Omental fat pad (tissue), 4 donors: ENCODE data around the gene GAD1. TPM values are rescaled to one million over a fixed set of nuclear protein-coding genes. Genes with fewer than 3 reads are reported as not detected.

Experiments used
- ATAC-seq: fragments of 150-250 bp; one replicate; pipeline ENCODE4 v1.9.1; 2016; ENCODE audit warnings: mild to moderate bottlenecking, moderate library complexity; ENCODE audit not compliant: low FRiP score
- DNase-seq: peaks from one replicate; pipeline ENCODE4 v3.0.0-alpha.2; 2019; ENCODE audit warnings: low spot score
- total RNA-seq, 4 donors: library from RNA; depleted of rRNA; stranded (reverse); fragments of >200 nt; gene quantifications; one replicate each; pipeline ENCODE4 v1.1.0, GENCODE V29; 2016
- TF ChIP-seq, protein P1 (sequence below), 3 donors: fragments of 450-650 bp; IDR thresholded peaks; one replicate each; pipeline ENCODE4 v1.5.1; 2016 to 2017; ENCODE audit warnings: antibody characterized with exemption in 3 of 3, mild to moderate bottlenecking in 3 of 3, moderate library complexity in 2 of 3

The GAD1 gene
- total RNA-seq, 4 donors from 2014 or later = 0.31 TPM; not detected in 3

DNA sequence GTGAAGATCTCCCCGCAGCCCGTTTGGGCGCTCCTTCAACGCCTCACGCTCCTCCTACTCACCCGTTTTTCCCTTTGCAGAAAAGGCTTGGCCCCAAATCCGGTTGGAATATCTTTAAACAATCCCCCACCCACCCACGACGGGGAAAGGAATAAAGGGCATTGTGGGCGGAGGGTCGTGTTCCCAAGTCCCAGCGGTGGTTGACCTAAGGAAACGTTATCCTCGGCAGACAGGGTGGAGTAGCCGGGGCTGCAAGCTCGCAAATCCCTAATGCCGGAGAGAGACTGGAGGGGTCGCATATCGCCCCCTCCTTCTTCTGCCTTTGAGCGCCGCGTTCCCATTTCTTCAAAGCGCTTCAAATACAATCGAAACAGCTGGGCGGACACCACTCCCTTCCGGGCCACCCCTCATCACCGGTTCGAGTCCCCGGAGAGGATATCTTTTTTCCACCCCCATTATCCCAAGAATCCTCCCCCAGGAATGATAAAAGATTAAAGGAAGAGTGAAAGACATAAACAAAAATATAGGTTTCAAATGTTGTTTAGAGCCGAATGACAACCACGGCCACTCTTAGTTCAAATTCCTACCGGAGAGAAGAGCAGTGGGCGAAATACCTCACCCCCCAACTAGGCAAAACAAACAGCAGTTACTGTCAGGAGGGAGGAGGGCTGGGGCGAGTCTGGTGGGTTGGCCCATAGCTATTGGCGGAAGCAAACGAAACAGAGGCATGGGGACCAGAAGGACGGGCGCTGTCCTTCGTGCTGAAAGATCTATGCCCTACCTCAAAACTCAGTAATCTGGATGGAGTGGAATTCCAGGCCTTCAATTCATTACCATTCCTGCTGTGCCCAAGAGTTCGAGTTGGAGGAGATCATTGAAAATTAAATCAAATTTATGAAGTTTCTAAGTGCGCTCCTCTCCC, 2.8 kb upstream of the GAD1 start:
- TF ChIP-seq, protein P1, sequence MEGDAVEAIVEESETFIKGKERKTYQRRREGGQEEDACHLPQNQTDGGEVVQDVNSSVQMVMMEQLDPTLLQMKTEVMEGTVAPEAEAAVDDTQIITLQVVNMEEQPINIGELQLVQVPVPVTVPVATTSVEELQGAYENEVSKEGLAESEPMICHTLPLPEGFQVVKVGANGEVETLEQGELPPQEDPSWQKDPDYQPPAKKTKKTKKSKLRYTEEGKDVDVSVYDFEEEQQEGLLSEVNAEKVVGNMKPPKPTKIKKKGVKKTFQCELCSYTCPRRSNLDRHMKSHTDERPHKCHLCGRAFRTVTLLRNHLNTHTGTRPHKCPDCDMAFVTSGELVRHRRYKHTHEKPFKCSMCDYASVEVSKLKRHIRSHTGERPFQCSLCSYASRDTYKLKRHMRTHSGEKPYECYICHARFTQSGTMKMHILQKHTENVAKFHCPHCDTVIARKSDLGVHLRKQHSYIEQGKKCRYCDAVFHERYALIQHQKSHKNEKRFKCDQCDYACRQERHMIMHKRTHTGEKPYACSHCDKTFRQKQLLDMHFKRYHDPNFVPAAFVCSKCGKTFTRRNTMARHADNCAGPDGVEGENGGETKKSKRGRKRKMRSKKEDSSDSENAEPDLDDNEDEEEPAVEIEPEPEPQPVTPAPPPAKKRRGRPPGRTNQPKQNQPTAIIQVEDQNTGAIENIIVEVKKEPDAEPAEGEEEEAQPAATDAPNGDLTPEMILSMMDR (IDR thresholded peaks at IDR 0.05) = no peak
- DNase-seq (no peak), ATAC-seq (no peak)

DNA sequence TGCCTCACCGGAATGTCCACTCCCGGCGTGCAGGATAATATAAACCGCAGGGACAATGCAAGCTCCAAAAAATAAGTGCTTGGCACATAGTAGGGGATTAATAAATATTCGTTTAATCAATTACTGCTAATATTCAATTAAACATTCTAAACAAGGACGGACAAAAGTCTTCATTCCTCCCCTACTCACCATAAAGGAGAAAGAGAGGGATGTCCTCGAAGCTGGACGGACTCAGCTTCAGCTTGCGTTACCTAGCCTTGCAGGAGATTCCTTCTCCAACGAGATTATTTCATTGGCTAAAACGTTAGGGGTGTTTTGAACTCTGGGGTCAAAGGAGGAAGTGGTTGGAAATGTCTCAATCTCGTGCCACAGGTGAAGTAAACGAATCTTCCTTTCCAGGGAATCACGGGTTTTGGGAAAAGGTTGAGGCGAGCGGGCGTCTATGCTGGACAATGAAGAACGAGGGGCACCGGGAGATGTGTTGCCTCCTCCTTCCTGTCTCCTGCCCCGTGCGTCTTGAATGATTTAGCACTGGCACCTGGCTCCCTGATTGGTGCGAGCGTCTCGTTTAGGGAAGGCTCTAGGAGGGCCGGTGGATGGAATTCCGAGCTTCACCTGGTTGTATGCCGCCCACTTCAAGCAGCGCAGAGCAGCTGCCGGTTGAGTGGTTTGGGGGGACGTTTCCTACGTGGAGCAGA, 2.0 kb upstream of the GAD1 start:
- TF ChIP-seq, protein P1 (IDR thresholded peaks at IDR 0.05) = no peak
- DNase-seq (no peak), ATAC-seq (no peak)

DNA sequence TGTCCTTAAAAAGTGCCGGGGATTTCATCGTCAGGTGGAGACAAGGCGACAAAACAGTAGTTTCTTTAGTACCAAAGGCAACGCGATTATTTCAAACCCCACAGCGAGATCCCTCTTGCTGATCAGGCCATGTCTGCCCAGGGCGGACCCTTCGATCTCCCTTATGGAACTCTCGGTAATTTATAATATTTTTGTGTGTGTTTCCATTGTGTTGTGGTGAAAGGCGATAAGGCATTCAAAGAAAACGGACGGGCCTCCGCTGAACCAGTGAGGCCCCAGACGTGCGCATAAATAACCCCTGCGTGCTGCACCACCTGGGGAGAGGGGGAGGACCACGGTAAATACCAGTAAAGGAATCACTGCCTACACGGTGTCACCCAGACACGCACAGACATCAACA, 1.4 kb upstream of the GAD1 start:
- TF ChIP-seq, protein P1 (IDR thresholded peaks at IDR 0.05) = no peak
- DNase-seq (no peak), ATAC-seq (no peak)

DNA sequence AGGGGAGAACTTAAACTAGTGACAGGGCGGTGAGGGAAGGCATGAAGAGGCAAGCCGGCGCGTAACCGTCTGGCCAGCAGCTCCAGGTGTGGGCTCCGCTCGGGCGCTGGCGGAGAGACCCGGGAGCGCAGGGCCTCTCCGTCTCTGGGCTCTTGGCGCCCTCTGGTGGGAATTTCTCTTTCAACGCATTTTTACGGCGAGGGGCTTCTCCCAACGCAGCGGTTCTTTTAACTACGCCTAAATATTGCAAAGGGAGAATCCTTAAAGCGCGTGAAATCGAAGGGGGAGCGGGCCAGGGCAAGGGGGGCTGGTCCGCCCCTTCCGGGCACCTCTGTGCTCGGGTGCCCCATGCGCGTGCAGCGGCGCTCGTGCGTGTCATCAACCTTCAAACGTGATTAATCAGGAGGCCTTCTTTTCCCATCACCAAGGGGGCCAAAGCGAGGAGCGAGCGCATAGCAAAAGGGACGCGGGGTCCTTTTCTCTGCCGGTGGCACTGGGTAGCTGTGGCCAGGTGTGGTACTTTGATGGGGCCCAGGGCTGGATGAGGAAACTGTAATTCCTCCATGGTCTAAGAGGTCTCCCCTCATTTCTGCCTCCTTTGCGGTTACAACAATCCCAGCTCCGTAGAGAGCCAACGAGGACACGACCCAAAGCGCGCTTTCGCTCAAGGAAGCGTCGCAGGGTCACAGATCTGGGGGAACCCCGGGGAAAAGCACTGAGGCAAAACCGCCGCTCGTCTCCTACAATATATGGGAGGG, 762 bp upstream of the GAD1 start:
- DNase-seq = no peak
- ATAC-seq = peak; percentile 48
- TF ChIP-seq, protein P1 (IDR thresholded peaks at IDR 0.05) = no peak

DNA sequence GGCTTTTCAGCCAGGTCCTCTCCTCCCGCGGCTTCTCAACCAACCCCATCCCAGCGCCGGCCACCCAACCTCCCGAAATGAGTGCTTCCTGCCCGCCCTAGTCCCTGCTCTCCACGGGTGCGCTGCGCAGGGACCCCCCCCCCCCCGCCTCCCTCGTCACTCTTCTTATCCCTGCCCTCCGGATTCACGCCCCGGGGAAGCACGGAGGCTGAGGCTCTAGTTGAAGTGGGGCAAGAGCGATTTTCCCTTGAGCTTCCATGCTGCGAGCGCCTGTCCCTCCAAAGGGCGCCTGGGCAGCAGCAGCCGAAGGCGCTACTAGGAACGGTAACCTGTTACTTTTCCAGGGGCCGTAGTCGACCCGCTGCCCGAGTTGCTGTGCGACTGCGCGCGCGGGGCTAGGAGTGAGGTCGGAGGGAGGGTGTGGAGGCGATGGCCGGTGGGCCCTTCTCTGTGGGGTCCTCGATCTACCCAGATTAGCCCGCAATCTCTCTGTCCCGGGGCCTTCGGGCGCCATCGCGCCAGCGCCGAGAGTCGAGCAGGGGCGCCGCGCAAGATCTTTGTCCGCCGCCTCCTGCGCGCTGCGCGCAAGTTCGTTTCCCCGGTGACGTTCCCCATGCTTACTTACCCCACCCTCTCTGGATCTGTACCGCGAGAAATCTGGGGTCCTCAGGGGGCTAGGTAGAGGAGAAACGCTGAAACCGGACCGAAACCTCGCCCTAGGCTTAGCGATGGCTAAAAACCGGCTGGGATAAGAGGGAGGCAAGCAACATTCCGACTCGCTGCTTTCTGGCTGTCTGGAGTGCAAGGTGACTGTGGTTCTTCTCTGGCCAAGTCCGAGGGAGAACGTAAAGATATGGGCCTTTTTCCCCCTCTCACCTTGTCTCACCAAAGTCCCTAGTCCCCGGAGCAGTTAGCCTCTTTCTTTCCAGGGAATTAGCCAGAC, 677 bp downstream of the GAD1 start:
- no peak for DNase-seq
- ATAC-seq = peak; percentile 7
- TF ChIP-seq, protein P1 (IDR thresholded peaks at IDR 0.05) = no peak
